Measurements from ENCODE around the gene PXN. TPM values are rescaled to one million over a fixed set of nuclear protein-coding genes. Genes with fewer than 3 reads are reported as not detected.

PXN gene
- total and polyA plus RNA-seq, 2 of the 13 experiments (the other 11 are each of a cell fraction or from before 2014, with no cell fraction given) = 13.6 to 14.2 TPM

- ChIA-PET CTCF (ENCODE audit: low intra/inter-chr PET ratio, low total read pairs) (no interaction called here), POLR2A (interaction anchor here (1.0 to 1.3 kb wide), 4 partner anchors 12 to 49 kb away, joined by 3 to 4 read pairs (median 3); partner anchors contain the start of genes PXN and RPLP0)
- H3K79me2 ChIP-seq (ENCODE audit: insufficient read depth, low read length) = peaks cover 26% of the 10 kb centered on the region
- WGBS (ENCODE audit: low lambda C conversion rate) = 76% methylated on average over 6 of the region's 8 CpGs
- peaks cover 23% of the 10 kb centered on the region for H3K4me1 ChIP-seq (ENCODE audit: insufficient read depth, low read length)
- no peaks in the 10 kb centered on the region for H3K27me3 ChIP-seq (ENCODE audit: control insufficient read depth in 1 of 2, insufficient read depth in 2 of 2, low read length in 2 of 2)
- intact Hi-C loops (cut with micrococcal nuclease; ENCODE audit: unreplicated experiment) (no loop called here), in situ Hi-C loops (cut with HindIII; ENCODE audit: extremely low pct_ligation_motif_present, low pct_unique_long_range_greater_than_20kb) (no loop called here)
- no peak overlapping the region for H3K4me2 ChIP-seq (ENCODE audit: low read depth, low read length)
- H3K9ac ChIP-seq (ENCODE audit: insufficient read depth, low read depth, low read length) = no peak overlapping the region
- ATAC-seq (no peak; the same call in 2 of the 3 replicates), FAIRE-seq (no peak), DNase-seq (ENCODE audit: low spot score) (no peak)
- H3K36me3 ChIP-seq (replicated peaks in 1 of 2; ENCODE audit: control insufficient read depth in 1 of 2, insufficient read depth in 2 of 2, low read length in 2 of 2) = peaks cover 0 to 2% of the 10 kb centered on the region in 2 experiments; a peak in 1 of 5 replicates
- no peak overlapping the region for H2AFZ ChIP-seq (ENCODE audit: low read length)
- peaks cover 2% of the 10 kb centered on the region; the same call in 1 of the 2 replicates for H4K20me1 ChIP-seq (ENCODE audit: insufficient read depth, low read length)
- no peak overlapping the region for H3K4me3 ChIP-seq (replicated peaks in 1 of 3; ENCODE audit: insufficient read depth in 1 of 3, low read depth in 2 of 3, low read length in 3 of 3)
- no TSS peak for BruUV-seq (replicated peaks)
- no peak for TF ChIP-seq TEAD2 (CRISPR knock-in tag; IDR thresholded peaks at IDR 0.05)
- no peak for TF ChIP-seq ARNTL (CRISPR knock-in tag; IDR thresholded peaks at IDR 0.05)
- TF ChIP-seq FOXJ3 (CRISPR knock-in tag; IDR thresholded peaks at IDR 0.05; ENCODE audit: borderline replicate concordance) = no peak
- no peak for TF ChIP-seq ZSCAN30 (CRISPR knock-in tag; IDR thresholded peaks at IDR 0.05)
- no peak for TF ChIP-seq KDM6A (CRISPR knock-in tag; IDR thresholded peaks at IDR 0.05; ENCODE audit: low read depth)
- TF ChIP-seq SNRNP70 (IDR thresholded peaks at IDR 0.05; ENCODE audit: low read depth, low read length) = no peak
- no peaks in the 10 kb centered on the region for H3K9me3 ChIP-seq (ENCODE audit: low read length)
- H3K27ac ChIP-seq (ENCODE audit: extremely low read length, insufficient read depth, low read length) = no peak overlapping the region
Measured at GRCh38 chr12:120249875-120250795, 15.4 kb downstream of the PXN start.

GRCh38 chr12:120249266-120249874 lies 16.2 kb downstream of the PXN start:
- Histone ChIP-seq H3K27me3 (ENCODE audit: control insufficient read depth in 1 of 2, insufficient read depth in 2 of 2, low read length in 2 of 2) (no peaks in the 10 kb centered on the region), H3K9me3 (ENCODE audit: low read length) (no peaks in the 10 kb centered on the region), H3K79me2 (ENCODE audit: insufficient read depth, low read length) (peaks cover 30% of the 10 kb centered on the region), H3K27ac (ENCODE audit: extremely low read length, insufficient read depth, low read length) (no peak overlapping the region), H3K4me1 (ENCODE audit: insufficient read depth, low read length) (peaks cover 23% of the 10 kb centered on the region), H3K9ac (ENCODE audit: insufficient read depth, low read depth, low read length) (no peak overlapping the region), H2AFZ (ENCODE audit: low read length) (no peak overlapping the region), H3K36me3 (replicated peaks in 1 of 2; ENCODE audit: control insufficient read depth in 1 of 2, insufficient read depth in 2 of 2, low read length in 2 of 2) (0 out of 5 replicates have a peak, but pooled peaks cover 0 to 2% of the 10 kb centered on the region in 2 experiments), H4K20me1 (ENCODE audit: insufficient read depth, low read length) (peaks cover 2% of the 10 kb centered on the region; the same call in 1 of the 2 replicates), H3K4me3 (replicated peaks in 1 of 3; ENCODE audit: insufficient read depth in 1 of 3, low read depth in 2 of 3, low read length in 3 of 3) (no peak overlapping the region), H3K4me2 (ENCODE audit: low read depth, low read length) (no peak overlapping the region)
- ChIA-PET CTCF (ENCODE audit: low intra/inter-chr PET ratio, low total read pairs) (no interaction called here), POLR2A (interaction anchor here (1.0 to 1.1 kb wide), 3 partner anchors 11 to 21 kb away, joined by 3 read pairs; partner anchors contain the start of gene PXN)
- 97% methylated on average over 4 of the region's 4 CpGs for WGBS (ENCODE audit: low lambda C conversion rate)
- in situ Hi-C loops (cut with HindIII; ENCODE audit: extremely low pct_ligation_motif_present, low pct_unique_long_range_greater_than_20kb) (no loop called here), intact Hi-C loops (cut with micrococcal nuclease; ENCODE audit: unreplicated experiment) (no loop called here)
- no peak for FAIRE-seq
- BruUV-seq (replicated peaks) = no TSS peak
- no peak for DNase-seq (ENCODE audit: low spot score)
- no peak for ATAC-seq
- no peak for TF ChIP-seq GATAD1 (CRISPR knock-in tag; IDR thresholded peaks at IDR 0.05)
- no peak for TF ChIP-seq IKZF5 (CRISPR knock-in tag; IDR thresholded peaks at IDR 0.05)
- no peak for TF ChIP-seq DBP (CRISPR knock-in tag; IDR thresholded peaks at IDR 0.05; ENCODE audit: not compliant biosample characterization)
- TF ChIP-seq NFE2L1 (CRISPR knock-in tag; IDR thresholded peaks at IDR 0.05; ENCODE audit: borderline replicate concordance) = no peak
- TF ChIP-seq TBL1XR1 (IDR thresholded peaks at IDR 0.05; ENCODE audit: borderline replicate concordance, low read length, partially characterized antibody) = no peak
- no peak for TF ChIP-seq ZNF34 (CRISPR knock-in tag; IDR thresholded peaks at IDR 0.05; ENCODE audit: borderline replicate concordance)
- no peak for TF ChIP-seq KDM2A (CRISPR knock-in tag; IDR thresholded peaks at IDR 0.05; ENCODE audit: borderline replicate concordance, low read depth)

All from HepG2 (cell line).